Esophagus squamous epithelium (tissue), 4 donors: Measurements from ENCODE around the gene FAM120B.

ENCODE experiments used
- CTCF ChIP-seq, 6 experiments: fragments of 450-650 bp in 4 of 6; fragments of 200-600 bp in 2 of 6; sonication (generic) in 2 of 6; IDR thresholded peaks; one replicate each; pipeline ENCODE4 v1.5.1; 2016 to 2019; ENCODE audit warnings: antibody characterized with exemption in 6 of 6, mild to moderate bottlenecking in 4 of 6, moderate library complexity in 4 of 6
- POLR2A ChIP-seq, 4 donors: fragments of 450-650 bp; IDR thresholded peaks; one replicate each; pipeline ENCODE4 v1.6.1; 2017; ENCODE audit warnings: antibody characterized with exemption in 4 of 4, mild to moderate bottlenecking in 4 of 4, moderate library complexity in 3 of 4

- TF ChIP-seq POLR2A (IDR thresholded peaks at IDR 0.05): no peak
- TF ChIP-seq CTCF (IDR thresholded peaks at IDR 0.05): no peak
These were observed 97.5 kb downstream of the FAM120B start for GRCh38 chr6:170404036-170404435.
